Panc1 (cell line): ENCODE measurements around the gene NFATC1.

Experiments used
- CTCF ChIP-seq: fragments of 450-650 bp; IDR thresholded peaks from 2 replicates; pipeline ENCODE4 v1.5.1; 2017; ENCODE audit warnings: mild to moderate bottlenecking
- REST ChIP-seq, 2 experiments: IDR thresholded peaks; 2 replicates each; pipeline ENCODE4 v1.6.1; 2011 to 2012; ENCODE audit warnings: low read depth in 2 of 2, control low read depth in 1 of 2, low read length in 1 of 2, mild to moderate bottlenecking in 1 of 2, moderate library complexity in 1 of 2; ENCODE audit not compliant: insufficient read depth in 1 of 2

- TF ChIP-seq REST (IDR thresholded peaks at IDR 0.05; ENCODE audit: insufficient read depth in 1 of 2, low read depth in 2 of 2, low read length in 1 of 2) (no peak), CTCF (no peak)
Observed at GRCh38 chr18:79429381-79429780, 33.7 kb downstream of the NFATC1 start.
